T-helper 2 cell treated with Interferon-gamma antibody and Interleukin-4, amounts not matched to agents 5 μg/mL and 100 μg/mL, for 36 hours (primary cell): ENCODE data around the gene PDGFC.
A peak's percentile ranks its signal among the peaks of the same experiment; 100 is the strongest.

Experiments
- DNase-seq: peaks from one replicate; pipeline ENCODE4 v3.0.0; 2021; ENCODE audit warnings: low spot score
- H3K27ac Mint-ChIP-seq: one replicate; pipeline ENCODE4 v1.8.0; 2021; ENCODE audit warnings: mild to moderate bottlenecking, mixed read lengths
- H3K27me3 Mint-ChIP-seq: one replicate; pipeline ENCODE4 v1.8.0; 2021; ENCODE audit warnings: low read depth, mixed read lengths
- H3K36me3 Mint-ChIP-seq: one replicate; pipeline ENCODE4 v1.8.0; 2021; ENCODE audit warnings: low read depth, mixed read lengths
- H3K4me1 Mint-ChIP-seq: one replicate; pipeline ENCODE4 v1.8.0; 2021; ENCODE audit warnings: low read depth, mixed read lengths
- H3K4me3 Mint-ChIP-seq: one replicate; pipeline ENCODE4 v1.8.0; 2022; ENCODE audit warnings: mild to moderate bottlenecking, moderate library complexity, mixed read lengths
- H3K9me3 Mint-ChIP-seq: one replicate; pipeline ENCODE4 v1.8.0; 2021; ENCODE audit warnings: mixed read lengths

Gene PDGFC

DNA sequence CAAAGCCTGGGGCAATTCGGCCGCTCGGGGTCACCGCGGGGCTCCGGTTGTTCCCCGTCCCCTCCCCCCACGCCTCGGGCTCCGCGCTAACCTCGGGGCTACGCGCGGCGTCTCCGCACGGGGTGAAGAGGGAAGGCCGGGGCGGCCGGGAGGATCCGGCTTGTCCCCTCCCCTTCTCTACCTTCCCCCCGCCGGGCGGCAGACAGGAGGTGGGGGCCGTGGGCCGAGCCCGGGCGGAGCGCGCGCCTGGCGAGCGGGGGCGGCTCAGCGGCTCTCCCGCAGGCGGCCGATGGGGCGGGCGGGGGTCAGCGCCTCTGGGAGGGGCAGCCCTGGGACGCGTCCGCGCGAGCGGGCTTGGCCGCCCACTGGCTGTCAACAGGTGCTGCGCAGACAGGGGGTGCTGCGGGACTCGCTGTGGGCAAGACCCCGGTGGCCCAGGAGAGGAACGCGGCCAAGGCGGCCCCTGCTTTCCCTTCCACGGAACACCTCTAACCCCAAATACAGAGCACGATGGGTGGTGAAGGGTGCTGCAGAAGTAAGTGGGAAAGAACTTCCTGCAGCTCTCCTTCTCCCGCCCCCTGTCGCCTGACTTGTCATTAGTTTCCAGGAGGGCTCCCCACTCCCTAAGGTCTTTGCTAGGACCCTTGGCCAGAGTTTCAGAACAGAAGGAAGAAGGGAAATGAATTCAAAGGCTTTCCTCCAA, at the start of gene PDGFC:
Gene PDGFC, minus strand, starts transcription at position 124 of the 703 bp plus-strand sequence. CDS start 896 bp downstream, outside the sequence.
- H3K4me3 Mint-ChIP-seq: peak within 1 kb of the TSS; percentile 50

DNA sequence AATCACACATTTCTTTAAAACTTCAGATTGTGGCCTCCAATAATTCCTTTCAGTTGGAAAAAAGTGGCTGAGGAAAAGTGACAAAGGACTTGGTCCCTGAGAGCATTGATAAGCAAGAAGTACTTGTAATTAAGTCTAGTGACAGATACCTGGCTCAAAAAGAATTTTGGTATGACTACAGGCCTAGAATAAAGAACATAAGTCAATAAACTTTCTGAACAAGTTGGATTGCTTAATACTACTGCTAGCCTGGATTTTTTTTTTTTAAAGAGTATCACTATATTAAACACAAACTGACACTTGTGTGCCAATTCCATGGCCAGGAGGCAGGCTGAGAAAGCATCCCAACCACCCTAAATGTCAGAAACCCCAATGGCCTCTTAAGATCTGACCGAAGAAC, 49.3 kb upstream of the PDGFC start:
- no peak for DNase-seq
- no peaks in the 10 kb centered on the region for H3K27me3 Mint-ChIP-seq
- H3K27ac Mint-ChIP-seq: no peak overlapping the region
- H3K9me3 Mint-ChIP-seq: no peaks in the 10 kb centered on the region
- no peaks in the 10 kb centered on the region for H3K36me3 Mint-ChIP-seq
- no peak overlapping the region for H3K4me3 Mint-ChIP-seq
- no peaks in the 10 kb centered on the region for H3K4me1 Mint-ChIP-seq

More for the DNA sequence above, at the start of gene PDGFC:
- peak; percentile 5 for DNase-seq
- Mint-ChIP-seq H3K27ac (no peak within 1 kb of the TSS), H3K9me3 (no peaks in the 10 kb centered on the region), H3K27me3 (peaks cover 49% of the 10 kb centered on the region), H3K4me1 (no peaks in the 10 kb centered on the region), H3K36me3 (no peaks in the 10 kb centered on the region)

DNA sequence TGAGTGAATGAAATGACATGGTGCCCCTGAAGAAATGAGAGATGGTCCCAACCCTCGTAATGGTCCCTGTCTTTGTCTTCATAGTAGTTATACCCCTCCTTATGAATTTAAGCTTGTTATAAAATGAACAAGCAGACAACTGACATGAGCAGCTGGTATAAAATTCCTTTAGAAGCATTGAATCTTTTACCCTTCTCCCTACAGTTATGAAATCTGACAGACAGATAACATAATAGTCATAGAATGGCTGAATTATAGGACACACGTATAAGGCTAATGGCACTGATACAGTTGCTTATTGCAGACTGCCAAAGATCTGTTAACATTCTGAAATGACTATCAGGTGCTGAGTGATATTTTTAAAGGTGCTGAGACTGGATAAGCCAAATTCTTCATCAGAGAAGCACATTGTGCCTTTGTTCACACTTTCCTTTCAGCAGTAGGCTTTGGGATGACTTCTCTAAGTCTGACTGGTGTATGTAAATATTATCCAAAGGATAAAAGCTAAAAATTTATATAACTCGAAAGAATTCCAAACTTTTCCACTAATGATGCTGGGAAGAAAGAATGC, 47.4 kb upstream of the PDGFC start:
- Mint-ChIP-seq H3K27me3 (no peaks in the 10 kb centered on the region), H3K4me3 (no peak overlapping the region), H3K27ac (no peak overlapping the region), H3K36me3 (no peaks in the 10 kb centered on the region), H3K9me3 (no peaks in the 10 kb centered on the region), H3K4me1 (no peaks in the 10 kb centered on the region)
- no peak for DNase-seq

- Mint-ChIP-seq H3K27ac (no peak overlapping the region), H3K9me3 (no peaks in the 10 kb centered on the region)
Observed at GRCh38 chr4:157014621-157015591, 43.3 kb upstream of the PDGFC start.

GRCh38 chr4:157013656-157014055, 42.1 kb upstream of the PDGFC start:
- H3K27ac Mint-ChIP-seq: no peak overlapping the region
- no peaks in the 10 kb centered on the region for H3K9me3 Mint-ChIP-seq
- no peaks in the 10 kb centered on the region for H3K27me3 Mint-ChIP-seq
- no peaks in the 10 kb centered on the region for H3K4me1 Mint-ChIP-seq
- no peak for DNase-seq
- no peaks in the 10 kb centered on the region for H3K36me3 Mint-ChIP-seq
- no peak overlapping the region for H3K4me3 Mint-ChIP-seq

More at GRCh38 chr4:157014621-157015591, 43.3 kb upstream of the PDGFC start:
- no peak for DNase-seq
- Mint-ChIP-seq H3K4me3 (no peak overlapping the region), H3K36me3 (no peaks in the 10 kb centered on the region), H3K27me3 (no peaks in the 10 kb centered on the region), H3K4me1 (no peaks in the 10 kb centered on the region)

GRCh38 chr4:157012781-157013180, 41.2 kb upstream of the PDGFC start:
- H3K9me3 Mint-ChIP-seq: no peaks in the 10 kb centered on the region
- no peak for DNase-seq
- no peak overlapping the region for H3K27ac Mint-ChIP-seq

DNA sequence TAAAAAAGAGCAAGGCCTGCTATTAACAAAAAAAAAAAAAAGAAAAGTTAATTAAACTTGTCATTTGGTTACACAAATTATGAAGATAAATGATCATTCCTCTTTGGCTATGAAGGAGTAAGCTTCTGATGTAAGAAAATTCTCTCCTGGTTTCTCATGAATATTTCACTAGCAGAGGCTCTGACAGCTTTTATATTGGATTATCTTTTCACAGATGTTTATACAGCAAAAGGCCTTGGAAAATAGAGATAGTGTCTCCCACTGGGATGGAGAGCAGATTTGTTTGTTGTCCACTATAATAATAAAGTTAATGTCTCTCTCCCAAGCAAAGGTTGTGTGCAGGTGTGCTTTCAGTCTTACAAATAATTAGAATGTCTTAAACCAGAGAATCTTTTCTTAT, 40.7 kb upstream of the PDGFC start:
- Mint-ChIP-seq H3K4me3 (no peak overlapping the region), H3K36me3 (no peaks in the 10 kb centered on the region), H3K27ac (no peak overlapping the region), H3K4me1 (no peaks in the 10 kb centered on the region), H3K9me3 (no peaks in the 10 kb centered on the region), H3K27me3 (no peaks in the 10 kb centered on the region)
- DNase-seq: no peak

More at GRCh38 chr4:157012781-157013180, 41.2 kb upstream of the PDGFC start:
- no peaks in the 10 kb centered on the region for H3K27me3 Mint-ChIP-seq
- H3K4me1 Mint-ChIP-seq: no peaks in the 10 kb centered on the region
- H3K4me3 Mint-ChIP-seq: no peak overlapping the region
- H3K36me3 Mint-ChIP-seq: no peaks in the 10 kb centered on the region

GRCh38 chr4:157010630-157011029, 39.0 kb upstream of the PDGFC start:
- Mint-ChIP-seq H3K4me1 (no peaks in the 10 kb centered on the region), H3K27ac (no peak overlapping the region), H3K36me3 (no peaks in the 10 kb centered on the region), H3K27me3 (no peaks in the 10 kb centered on the region), H3K9me3 (no peaks in the 10 kb centered on the region), H3K4me3 (no peak overlapping the region)
- no peak for DNase-seq

GRCh38 chr4:157005831-157006230, 34.2 kb upstream of the PDGFC start:
- H3K36me3 Mint-ChIP-seq: no peaks in the 10 kb centered on the region
- H3K4me3 Mint-ChIP-seq: no peak overlapping the region
- DNase-seq: no peak
- no peaks in the 10 kb centered on the region for H3K27me3 Mint-ChIP-seq
- no peak overlapping the region for H3K27ac Mint-ChIP-seq
- no peaks in the 10 kb centered on the region for H3K9me3 Mint-ChIP-seq
- H3K4me1 Mint-ChIP-seq: no peaks in the 10 kb centered on the region

- Mint-ChIP-seq H3K4me1 (no peaks in the 10 kb centered on the region), H3K27ac (no peak overlapping the region), H3K36me3 (no peaks in the 10 kb centered on the region), H3K9me3 (no peaks in the 10 kb centered on the region), H3K4me3 (no peak overlapping the region), H3K27me3 (no peaks in the 10 kb centered on the region)
- no peak for DNase-seq
Observed at GRCh38 chr4:157005193-157005592, 33.6 kb upstream of the PDGFC start.

DNA sequence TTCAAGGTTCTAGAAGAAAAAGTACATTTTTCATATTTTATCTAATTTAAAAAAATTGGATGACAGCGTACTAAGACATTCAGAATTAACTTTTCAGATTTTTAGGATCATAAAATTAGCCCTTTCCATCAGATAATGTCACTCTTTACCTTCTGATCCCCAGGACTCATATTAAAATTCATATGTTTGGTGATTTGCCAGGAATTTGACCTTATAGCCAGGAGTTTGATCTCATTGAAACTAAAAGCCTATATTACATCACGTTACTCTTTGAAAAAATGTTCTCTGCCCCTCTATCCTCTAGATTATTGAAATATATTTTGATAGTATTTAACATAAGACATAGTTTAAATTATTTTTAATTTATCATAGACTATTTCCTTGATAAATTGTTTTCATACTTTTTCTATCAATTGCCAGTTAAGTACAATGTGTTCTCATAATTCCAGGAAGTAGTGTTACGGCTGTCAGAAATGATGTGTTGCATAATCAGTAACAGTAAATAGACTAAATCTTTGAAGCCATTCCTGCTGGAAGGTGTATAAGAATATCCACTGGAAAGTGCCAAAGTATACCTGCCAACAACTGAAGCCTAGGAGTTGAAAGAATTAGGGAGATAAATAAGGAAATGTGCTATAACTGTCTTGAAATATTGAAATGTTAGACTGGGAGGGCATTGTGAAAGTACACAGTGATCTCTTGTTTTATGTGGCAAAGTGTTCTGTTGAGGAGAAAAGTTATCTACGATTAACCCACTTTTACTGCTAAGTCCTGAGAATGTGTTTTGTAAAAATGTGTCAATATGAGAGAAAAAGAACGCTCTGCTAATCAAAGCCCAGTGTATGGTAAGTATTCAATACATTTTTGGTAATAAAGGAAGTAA, 32.9 kb upstream of the PDGFC start:
- Mint-ChIP-seq H3K4me1 (no peaks in the 10 kb centered on the region), H3K27ac (no peak overlapping the region), H3K36me3 (no peaks in the 10 kb centered on the region), H3K9me3 (no peaks in the 10 kb centered on the region), H3K27me3 (no peaks in the 10 kb centered on the region), H3K4me3 (no peak overlapping the region)
- no peak for DNase-seq

DNA sequence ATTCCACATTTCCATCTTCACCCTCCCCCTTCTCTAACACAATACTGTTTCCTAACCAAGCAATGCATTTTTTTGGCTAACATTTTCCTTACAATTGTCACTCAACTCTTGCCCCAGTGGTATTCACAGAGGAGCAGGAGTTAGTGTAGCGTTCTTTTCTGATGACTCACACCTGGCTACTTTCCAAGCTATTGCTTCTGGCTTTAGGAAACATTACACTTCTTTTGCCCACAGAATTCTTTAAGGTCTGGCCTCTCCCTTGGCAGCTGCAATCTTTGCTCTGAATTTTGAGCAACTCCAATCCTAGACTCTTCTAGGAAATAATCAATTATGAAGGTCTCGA, 27.5 kb upstream of the PDGFC start:
- Mint-ChIP-seq H3K4me3 (no peak overlapping the region), H3K27ac (no peak overlapping the region), H3K36me3 (no peaks in the 10 kb centered on the region), H3K4me1 (no peaks in the 10 kb centered on the region), H3K27me3 (no peaks in the 10 kb centered on the region), H3K9me3 (no peaks in the 10 kb centered on the region)
- no peak for DNase-seq

DNA sequence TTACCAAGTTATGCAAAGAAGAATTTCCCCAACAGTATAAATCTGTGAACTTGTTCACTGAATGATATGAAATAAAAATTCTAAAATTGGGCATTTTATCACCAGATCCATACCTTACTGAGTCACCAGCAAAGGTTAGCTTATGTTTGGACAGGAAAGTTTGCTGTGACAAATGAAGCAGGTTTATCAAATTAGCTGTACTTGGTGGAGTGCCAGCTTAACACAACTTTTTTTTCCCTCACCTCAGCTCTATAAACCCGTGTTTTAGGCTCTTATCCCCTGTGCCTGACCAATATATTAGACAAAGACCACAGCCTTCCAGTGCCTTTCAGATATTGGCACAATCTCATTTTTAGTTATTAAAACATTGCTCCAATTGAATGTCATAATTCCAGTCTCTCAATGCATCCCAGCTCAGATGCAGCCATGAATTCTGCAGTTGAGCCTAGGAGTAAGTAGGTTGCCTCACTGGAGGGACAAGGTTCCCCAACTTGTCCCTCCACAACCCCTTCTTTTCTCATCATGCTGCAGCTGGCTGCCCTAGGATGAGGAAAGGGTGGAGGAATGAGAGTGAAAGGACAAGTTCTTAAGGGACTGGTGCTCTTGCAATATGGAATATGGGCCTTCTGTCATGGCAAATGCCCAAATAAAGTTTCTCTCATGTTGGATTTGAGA, 27.0 kb upstream of the PDGFC start:
- Mint-ChIP-seq H3K27ac (no peak overlapping the region), H3K36me3 (no peaks in the 10 kb centered on the region), H3K9me3 (no peaks in the 10 kb centered on the region), H3K4me1 (no peaks in the 10 kb centered on the region), H3K27me3 (no peaks in the 10 kb centered on the region), H3K4me3 (no peak overlapping the region)
- DNase-seq: no peak
